Caco-2 (cell line): ENCODE results near the gene SEZ6L. TPM values are rescaled to one million over a fixed set of nuclear protein-coding genes. Genes with fewer than 3 reads are reported as not detected.

Experiments
- BruUV-seq: library from RNA; stranded (reverse); fragments of 400-500 nt; replicated peaks from 2 replicates; lab custom pipeline; 2021; lab: Mats Ljungman, UMichigan
- CTCF ChIA-PET: fragments of 300-600 bp; sonication (Branson Sonifier 250); formaldehyde crosslinking; loops from one replicate; lab custom pipeline; 2022; ENCODE audit warnings: antibody characterized with exemption; lab: Charles Lee
- POLR2A ChIA-PET: fragments of 300-600 bp; sonication (Branson Sonifier 250); formaldehyde crosslinking; loops from one replicate; lab custom pipeline; 2022; ENCODE audit warnings: antibody characterized with exemption; lab: Charles Lee
- DNase-seq, 2 experiments: peaks; one replicate each; pipeline versions ENCODE4 v3.0.0 to v3.0.0-alpha.2; 2020 to 2022
- H3K27me3 ChIP-seq: replicated peaks from 2 replicates; pipeline ENCODE4 v1.6.0; 2011; ENCODE audit warnings: low read length; ENCODE audit not compliant: control insufficient read depth, insufficient read depth
- H3K36me3 ChIP-seq: 2 replicates; pipeline ENCODE4 v1.5.1; 2011; ENCODE audit warnings: low read length; ENCODE audit not compliant: control insufficient read depth, insufficient read depth
- H3K4me1 ChIP-seq: fragments of 250-450 bp; sonication (Bioruptor Pico); 2 replicates; pipeline ENCODE4 v1.5.1; 2020; ENCODE audit warnings: mild to moderate bottlenecking
- H3K4me3 ChIP-seq: 2 replicates; pipeline ENCODE4 v1.5.1; 2011; ENCODE audit warnings: low read depth, mild to moderate bottlenecking, control low read depth, low read length
- H3K9me3 ChIP-seq: fragments of 250-450 bp; sonication (Bioruptor Pico); 2 replicates; pipeline ENCODE4 v1.5.1; 2020; ENCODE audit warnings: mild to moderate bottlenecking, moderate library complexity
- H3K27ac Mint-ChIP-seq: one replicate; pipeline ENCODE4 v1.8.0; 2022; ENCODE audit warnings: mixed read lengths; ENCODE audit not compliant: unreplicated experiment
- H3K27me3 Mint-ChIP-seq: one replicate; pipeline ENCODE4 v1.8.0; 2022; ENCODE audit warnings: mixed read lengths; ENCODE audit not compliant: insufficient read depth, unreplicated experiment
- H3K36me3 Mint-ChIP-seq: one replicate; pipeline ENCODE4 v1.8.0; 2022; ENCODE audit warnings: mild to moderate bottlenecking, mixed read lengths; ENCODE audit not compliant: insufficient read depth, unreplicated experiment
- H3K4me1 Mint-ChIP-seq: one replicate; pipeline ENCODE4 v1.8.0; 2022; ENCODE audit warnings: low read depth, mixed read lengths; ENCODE audit not compliant: unreplicated experiment
- H3K4me3 Mint-ChIP-seq: one replicate; pipeline ENCODE4 v1.8.0; 2022; ENCODE audit warnings: mild to moderate bottlenecking, moderate library complexity, mixed read lengths; ENCODE audit not compliant: unreplicated experiment
- H3K9me3 Mint-ChIP-seq: one replicate; pipeline ENCODE4 v1.8.0; 2022; ENCODE audit warnings: mixed read lengths; ENCODE audit not compliant: unreplicated experiment
- CTCF ChIP-seq, 2 experiments: fragments of 200-600 bp in 1 of 2; IDR thresholded peaks; 1 replicate in 1 of 2; 2 replicates in 1 of 2; pipeline versions ENCODE4 v1.5.1 to v1.8.0; 2011 to 2022; ENCODE audit warnings: antibody characterized with exemption in 1 of 2, control low read depth in 1 of 2, inconsistent platforms in 1 of 2, low read depth in 1 of 2, low read length in 1 of 2, mild to moderate bottlenecking in 1 of 2, moderate library complexity in 1 of 2; ENCODE audit not compliant: insufficient read depth in 1 of 2, severe bottlenecking in 1 of 2, unreplicated experiment in 1 of 2
- intact Hi-C: fragments of 100-400 bp; cut with micrococcal nuclease; formaldehyde crosslinking; loops from one replicate; pipeline ENCODE4 v1.10.0; 2022; ENCODE audit not compliant: unreplicated experiment
- total RNA-seq: library from RNA; stranded (reverse); gene quantifications from 2 replicates; pipeline ENCODE4 v1.2.3, GENCODE V29; 2022

Gene SEZ6L
- total RNA-seq, 1 experiment from 2014 or later: not detected

- TF ChIP-seq CTCF (IDR thresholded peaks at IDR 0.05; ENCODE audit: insufficient read depth in 1 of 2, low read depth in 1 of 2, low read length in 1 of 2, severe bottlenecking in 1 of 2, unreplicated experiment in 1 of 2): no peak
- no peaks in the 10 kb centered on the region for H3K4me1 ChIP-seq
- CTCF ChIA-PET: no interaction called here
- Mint-ChIP-seq H3K9me3 (peaks cover under 1% of the 10 kb centered on the region), H3K4me1 (no peaks in the 10 kb centered on the region), H3K27me3 (peaks cover 22% of the 10 kb centered on the region), H3K27ac (no peak overlapping the region), H3K36me3 (no peaks in the 10 kb centered on the region), H3K4me3 (no peak overlapping the region)
- intact Hi-C loops: no loop called here
- H3K27me3 ChIP-seq: no peaks in the 10 kb centered on the region
- H3K9me3 ChIP-seq: no peaks in the 10 kb centered on the region
- POLR2A ChIA-PET: no interaction called here
- H3K36me3 ChIP-seq: no peaks in the 10 kb centered on the region
- DNase-seq: no peak
- no TSS peak for BruUV-seq
- H3K4me3 ChIP-seq: no peak overlapping the region
Measured at GRCh38 chr22:26342745-26343410, 173.6 kb downstream of the SEZ6L start.

- peaks cover 16% of the 10 kb centered on the region for H3K27me3 Mint-ChIP-seq
- no peaks in the 10 kb centered on the region for H3K4me1 Mint-ChIP-seq
- H3K9me3 ChIP-seq: no peaks in the 10 kb centered on the region
- H3K9me3 Mint-ChIP-seq: peaks cover 9% of the 10 kb centered on the region
- no peak overlapping the region for H3K4me3 Mint-ChIP-seq
- no peak overlapping the region for H3K4me3 ChIP-seq
- H3K4me1 ChIP-seq: no peaks in the 10 kb centered on the region
- H3K27me3 ChIP-seq: no peaks in the 10 kb centered on the region
- no peak for DNase-seq
- H3K27ac Mint-ChIP-seq: no peak overlapping the region
- no TSS peak for BruUV-seq
- no peaks in the 10 kb centered on the region for H3K36me3 ChIP-seq
- TF ChIP-seq CTCF (IDR thresholded peaks at IDR 0.05; ENCODE audit: insufficient read depth in 1 of 2, low read depth in 1 of 2, low read length in 1 of 2, severe bottlenecking in 1 of 2, unreplicated experiment in 1 of 2): no peak
- no peaks in the 10 kb centered on the region for H3K36me3 Mint-ChIP-seq
- ChIA-PET POLR2A (no interaction called here), CTCF (no interaction called here)
- intact Hi-C loops: no loop called here
Measured at GRCh38 chr22:26345496-26345895, 176.2 kb downstream of the SEZ6L start.

- Histone ChIP-seq H3K27me3 (no peaks in the 10 kb centered on the region), H3K4me1 (no peaks in the 10 kb centered on the region), H3K9me3 (no peaks in the 10 kb centered on the region), H3K4me3 (no peak overlapping the region), H3K36me3 (no peaks in the 10 kb centered on the region)
- DNase-seq: no peak
- H3K4me1 Mint-ChIP-seq: no peaks in the 10 kb centered on the region
- BruUV-seq: no TSS peak
- intact Hi-C loops: no loop called here
- peaks cover 9% of the 10 kb centered on the region for H3K9me3 Mint-ChIP-seq
- no peak for TF ChIP-seq CTCF (IDR thresholded peaks at IDR 0.05; ENCODE audit: insufficient read depth in 1 of 2, low read depth in 1 of 2, low read length in 1 of 2, severe bottlenecking in 1 of 2, unreplicated experiment in 1 of 2)
- CTCF ChIA-PET: no interaction called here
- H3K36me3 Mint-ChIP-seq: no peaks in the 10 kb centered on the region
- peaks cover under 1% of the 10 kb centered on the region for H3K27me3 Mint-ChIP-seq
- POLR2A ChIA-PET: no interaction called here
- H3K4me3 Mint-ChIP-seq: no peak overlapping the region
- no peak overlapping the region for H3K27ac Mint-ChIP-seq
Measured at GRCh38 chr22:26348810-26349526, 179.7 kb downstream of the SEZ6L start.
